HG03432 (cell line): Measurements from ENCODE around the gene DNAAF1.
A peak's percentile ranks its signal among the peaks of the same experiment; 100 is the strongest.
"Not testable (repeated sequence)": the region's sequence is repeated elsewhere in the genome, so short reads cannot be mapped to it uniquely, and the experiment has no call there.

ENCODE experiments used
- ATAC-seq: cut with Tn5 transposase; IDR thresholded peaks from one replicate; pipeline ENCODE4 v1.9.1; 2021; ENCODE audit warnings: mild to moderate bottlenecking, moderate library complexity; ENCODE audit not compliant: unreplicated experiment

DNAAF1 gene

GRCh38 chr16:84144859-84145639 lies at the start of gene DNAAF1, which contains the start of gene HSDL1:
TSS of gene DNAAF1 (plus strand) at chr16:84145308. CDS start at chr16:84145441, 133 bp downstream.
TSS of gene HSDL1 (minus strand) at chr16:84145177. CDS start at chr16:84131321, 13,856 bp downstream.
- peak; percentile 86 for ATAC-seq

- ATAC-seq: no peak
Measured at GRCh38 chr16:84095466-84095865, 49.6 kb upstream of the DNAAF1 start.

GRCh38 chr16:84096447-84097005 lies 48.6 kb upstream of the DNAAF1 start:
- no peak for ATAC-seq

- no peak for ATAC-seq
Measured at GRCh38 chr16:84098939-84099338, 46.2 kb upstream of the DNAAF1 start.

- no peak for ATAC-seq
Measured at GRCh38 chr16:84103678-84104077, 41.4 kb upstream of the DNAAF1 start.

- ATAC-seq: no peak
Measured at GRCh38 chr16:84104231-84104630, 40.9 kb upstream of the DNAAF1 start.

GRCh38 chr16:84105301-84105815 lies 39.8 kb upstream of the DNAAF1 start:
- ATAC-seq: no peak

GRCh38 chr16:84105948-84106740 lies 39.0 kb upstream of the DNAAF1 start:
- ATAC-seq: no peak

DNA sequence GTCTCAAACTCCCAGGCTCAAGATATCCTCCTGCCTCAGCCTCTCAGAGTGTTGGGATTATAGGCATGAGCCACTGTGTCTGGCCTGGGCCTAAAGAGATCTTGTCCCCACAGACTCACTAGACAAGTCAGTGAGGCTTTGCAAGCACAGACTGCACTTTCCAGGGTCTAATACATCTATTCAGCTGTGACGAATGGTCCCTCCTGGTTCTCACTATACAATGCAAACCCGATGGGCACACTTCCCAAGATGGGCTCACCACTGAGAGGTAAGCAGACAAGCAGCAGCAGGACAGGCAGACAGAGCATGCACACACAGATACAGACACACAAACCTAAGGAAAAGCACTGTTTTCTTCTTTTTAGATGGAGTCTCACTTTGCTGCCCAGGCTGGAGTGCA lies 37.2 kb upstream of the DNAAF1 start:
- ATAC-seq: no peak

GRCh38 chr16:84109598-84110335 lies 35.3 kb upstream of the DNAAF1 start:
- no peak for ATAC-seq

GRCh38 chr16:84110527-84110926 lies 34.6 kb upstream of the DNAAF1 start:
- no peak for ATAC-seq

GRCh38 chr16:84111525-84111924 lies 33.6 kb upstream of the DNAAF1 start:
- no peak for ATAC-seq

DNA sequence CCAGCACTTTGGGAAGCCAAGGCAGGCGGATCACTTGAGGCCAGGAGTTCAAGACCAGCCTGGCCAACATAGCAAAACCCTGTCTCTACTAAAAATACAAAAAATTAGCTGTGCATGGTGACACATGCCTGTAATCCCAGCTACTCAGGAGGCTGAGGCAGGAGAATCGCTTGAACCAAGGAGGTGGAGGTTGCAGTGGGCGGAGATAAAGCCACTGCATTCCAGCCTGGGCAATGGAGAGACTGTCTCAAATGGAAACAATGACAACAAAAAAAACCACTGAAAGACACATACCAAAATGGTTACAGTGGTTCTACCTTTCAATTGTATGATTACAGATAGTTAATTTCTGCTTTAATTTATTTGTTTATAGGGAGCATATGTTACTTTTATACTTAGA lies 33.2 kb upstream of the DNAAF1 start:
- ATAC-seq: not testable (repeated sequence)

GRCh38 chr16:84115919-84116719 lies 29.0 kb upstream of the DNAAF1 start:
- ATAC-seq: peak; percentile 39

- peak; percentile 90 for ATAC-seq
Measured at GRCh38 chr16:84116720-84117493, 28.2 kb upstream of the DNAAF1 start, which contains the start of gene MBTPS1. TSS of gene MBTPS1 (minus strand) at chr16:84116942. CDS start at chr16:84101783, 15,159 bp downstream.

DNA sequence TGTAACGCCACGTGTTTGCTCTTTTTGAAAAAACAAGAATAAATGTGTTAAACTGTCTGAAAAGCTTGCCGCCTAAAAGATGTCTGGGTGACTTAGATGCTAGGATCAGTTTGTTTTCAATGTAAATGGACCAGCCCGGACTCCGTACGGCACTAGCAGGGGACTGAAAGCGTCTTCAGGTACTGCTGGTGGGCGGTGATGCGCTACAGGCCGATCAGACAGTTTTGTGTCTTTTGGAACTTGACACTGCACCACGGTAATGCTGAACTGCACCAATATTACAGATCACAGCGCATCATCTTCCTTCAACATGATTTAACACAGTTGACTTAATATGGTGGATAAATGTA lies 27.6 kb upstream of the DNAAF1 start:
- ATAC-seq: peak; percentile 2

- not testable (repeated sequence) for ATAC-seq
Measured at GRCh38 chr16:84118315-84118714, 26.8 kb upstream of the DNAAF1 start.

DNA sequence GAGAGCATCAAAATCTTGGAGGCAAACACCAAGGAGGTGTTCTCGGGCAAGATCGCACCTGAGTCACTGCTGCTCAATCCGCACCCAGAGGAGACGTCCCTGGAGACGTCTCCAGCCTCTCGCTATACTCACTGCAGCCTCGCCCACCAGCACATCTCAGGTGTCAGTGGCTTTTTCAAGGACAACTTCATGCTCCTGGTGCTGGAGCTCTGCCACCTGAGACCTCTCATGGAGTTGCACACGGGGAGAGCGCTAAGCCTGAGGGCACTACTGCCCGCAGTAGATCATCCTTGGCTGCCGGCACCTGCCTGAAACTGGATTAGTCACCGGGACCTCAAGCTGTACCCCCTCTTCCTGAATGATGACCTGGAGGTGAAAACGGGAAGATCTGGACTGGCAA lies 25.7 kb upstream of the DNAAF1 start:
- no peak for ATAC-seq

DNA sequence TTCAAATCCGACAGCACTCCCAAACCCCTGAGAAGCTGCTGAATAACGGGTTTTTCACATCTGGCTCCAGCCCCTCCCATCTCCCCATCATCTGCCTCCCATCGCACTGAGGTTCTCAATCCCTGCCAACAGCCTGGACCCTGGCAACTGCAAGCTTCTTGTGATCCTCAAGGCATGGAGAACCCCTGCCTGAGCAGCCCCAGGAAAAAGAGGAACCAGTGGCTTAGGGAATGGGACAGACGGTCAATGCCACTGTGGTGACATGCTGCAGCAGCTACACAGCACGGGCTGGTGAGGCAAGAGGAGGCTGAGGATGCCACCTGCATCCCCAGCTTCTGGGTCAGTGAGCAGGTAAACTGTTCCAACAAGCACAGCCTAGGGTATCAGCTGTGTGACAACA lies 25.1 kb upstream of the DNAAF1 start:
- ATAC-seq: no peak
